ENCODE data around the gene NCOA3. TPM values are rescaled to one million over a fixed set of nuclear protein-coding genes. Genes with fewer than 3 reads are reported as not detected.

NCOA3 gene
- total and polyA plus RNA-seq, 2 of the 8 experiments (the other 6 are each of a cell fraction or from before 2014, with no cell fraction given): 7.9 to 24.7 TPM

GRCh38 chr20:47533518-47534062, 31.9 kb downstream of the NCOA3 start:
- no peak overlapping the region for H2BK12ac ChIP-seq (ENCODE audit: low read depth, low read length)
- H3K9ac ChIP-seq (replicated peaks in 1 of 4; ENCODE audit: extremely low read depth in 1 of 4, low read depth in 3 of 4, low read length in 3 of 4): no peak overlapping the region
- ChIA-PET POLR2A (ENCODE audit: partially characterized antibody) (no interaction called here), CTCF (ENCODE audit: partially characterized antibody) (interaction anchor here (0.6 to 4.4 kb wide), 3 partner anchors 13 to 108 kb away, joined by 3 to 20 read pairs (median 11); no protein-coding TSS in a partner anchor)
- H3K9me3 ChIP-seq (ENCODE audit: insufficient read depth in 2 of 2, low read depth in 1 of 2, low read length in 1 of 2): no peaks in the 10 kb centered on the region
- no peaks in the 10 kb centered on the region for H3K27me3 ChIP-seq (replicated peaks in 1 of 4; ENCODE audit: control insufficient read depth in 3 of 4, extremely low read depth in 1 of 4, insufficient read depth in 3 of 4, low read length in 3 of 4)
- no peak overlapping the region for H4K8ac ChIP-seq (ENCODE audit: extremely low read depth, insufficient read depth, low read length)
- H4K20me1 ChIP-seq (replicated peaks in 1 of 2; ENCODE audit: control insufficient read depth in 1 of 2, insufficient read depth in 2 of 2, low read length in 2 of 2): peaks cover 1 to 2% of the 10 kb centered on the region in 2 experiments
- peaks cover 0 to 2% (median 1%) of the 10 kb centered on the region in 4 experiments; a peak in 2 of 7 replicates for H3K4me1 ChIP-seq (replicated peaks in 1 of 4; ENCODE audit: control insufficient read depth in 3 of 4, insufficient read depth in 4 of 4, low read length in 3 of 4)
- H3K14ac ChIP-seq (ENCODE audit: insufficient read length): no peak overlapping the region
- H3K79me2 ChIP-seq (ENCODE audit: control insufficient read depth in 1 of 2, insufficient read depth in 2 of 2, low read length in 2 of 2): peaks cover 0 to 55% of the 10 kb centered on the region in 2 experiments
- H3K79me1 ChIP-seq (ENCODE audit: low read depth, low read length): peaks cover 5% of the 10 kb centered on the region; the same call in 1 of the 2 replicates
- no peak overlapping the region for H3K18ac ChIP-seq (ENCODE audit: extremely low read depth, low read length)
- H3K23ac ChIP-seq (ENCODE audit: insufficient read length): no peak overlapping the region
- H2BK120ac ChIP-seq (replicated peaks; ENCODE audit: low read depth, low read length): no peak overlapping the region
- H2BK20ac ChIP-seq (ENCODE audit: low read length): no peak overlapping the region
- H3K36me3 ChIP-seq (ENCODE audit: control insufficient read depth in 2 of 4, insufficient read depth in 4 of 4, low read length in 3 of 4): no peaks in the 10 kb centered on the region
- no peak overlapping the region for H3K4me2 ChIP-seq (ENCODE audit: insufficient read depth in 1 of 2, low read depth in 2 of 2, low read length in 2 of 2)
- H2AK5ac ChIP-seq (ENCODE audit: low read depth, low read length): no peak overlapping the region
- no peak overlapping the region for H3K4me3 ChIP-seq (ENCODE audit: extremely low read depth in 1 of 4, insufficient read depth in 2 of 4, low read depth in 3 of 4, low read length in 4 of 4)
- no peak overlapping the region for H3K4ac ChIP-seq (replicated peaks; ENCODE audit: insufficient read length, low read depth, low read length)
- H3K23me2 ChIP-seq (ENCODE audit: low read depth, low read length): no peaks in the 10 kb centered on the region; the same call in 1 of the 2 replicates
- no peak overlapping the region for H3K56ac ChIP-seq (replicated peaks; ENCODE audit: insufficient read length, low read depth, low read length)
- no peak overlapping the region for H3K27ac ChIP-seq (ENCODE audit: low read depth, low read length)
- H4K91ac ChIP-seq (replicated peaks; ENCODE audit: insufficient read length, low read length): no peak overlapping the region
- H2AFZ ChIP-seq (ENCODE audit: low read length): no peak overlapping the region
- no peak overlapping the region for H2BK5ac ChIP-seq (ENCODE audit: low read depth, low read length)
- DNase-seq (ENCODE audit: low read depth in 1 of 2, low spot score in 2 of 2) (no peak), FAIRE-seq (no peak)
- WGBS, 2 experiments (ENCODE audit: extremely low coverage in 1 of 2, insufficient coverage in 1 of 2, insufficient read length in 1 of 2, insufficient replicate concordance in 2 of 2, low coverage in 1 of 2, low lambda C conversion rate in 2 of 2, missing lambda C conversion rate in 1 of 2): 98% methylated on average over 3 of the region's 3 CpGs; no CpG with 5 or more reads in 1 of the 2 experiments
- H4K5ac ChIP-seq (ENCODE audit: insufficient read length, low read depth, low read length): no peak overlapping the region
- no peak overlapping the region for H2BK15ac ChIP-seq (ENCODE audit: low read length)
- TF ChIP-seq ASH2L (IDR thresholded peaks at IDR 0.05; ENCODE audit: low read length) (no peak), BCL11A (IDR thresholded peaks at IDR 0.05; ENCODE audit: low read depth in 2 of 2, low read length in 2 of 2) (no peak), EP300 (IDR thresholded peaks at IDR 0.05; ENCODE audit: borderline replicate concordance in 1 of 2, low read depth in 2 of 2, low read length in 2 of 2) (no peak), RBBP5 (IDR thresholded peaks at IDR 0.05; ENCODE audit: borderline replicate concordance, low read depth, low read length) (no peak), CTCF (IDR thresholded peaks at IDR 0.05; ENCODE audit: control extremely low read depth in 1 of 3, insufficient read depth in 1 of 3, low read depth in 1 of 3, low read length in 3 of 3) (no peak), NANOG (IDR thresholded peaks at IDR 0.05; ENCODE audit: insufficient read depth, low read depth, low read length, poor library complexity, severe bottlenecking) (no peak), CBX5 (IDR thresholded peaks at IDR 0.05; ENCODE audit: low read depth, low read length) (no peak), POU5F1 (IDR thresholded peaks at IDR 0.05; ENCODE audit: low read depth, low read length) (no peak), RXRA (IDR thresholded peaks at IDR 0.05; ENCODE audit: insufficient read depth, low read depth, low read length) (no peak), SP4 (IDR thresholded peaks at IDR 0.05; ENCODE audit: low read length) (no peak), TEAD4 (IDR thresholded peaks at IDR 0.05; ENCODE audit: low read depth, low read length) (no peak)
